ENCODE measurements around the gene TRAP1.

DNA sequence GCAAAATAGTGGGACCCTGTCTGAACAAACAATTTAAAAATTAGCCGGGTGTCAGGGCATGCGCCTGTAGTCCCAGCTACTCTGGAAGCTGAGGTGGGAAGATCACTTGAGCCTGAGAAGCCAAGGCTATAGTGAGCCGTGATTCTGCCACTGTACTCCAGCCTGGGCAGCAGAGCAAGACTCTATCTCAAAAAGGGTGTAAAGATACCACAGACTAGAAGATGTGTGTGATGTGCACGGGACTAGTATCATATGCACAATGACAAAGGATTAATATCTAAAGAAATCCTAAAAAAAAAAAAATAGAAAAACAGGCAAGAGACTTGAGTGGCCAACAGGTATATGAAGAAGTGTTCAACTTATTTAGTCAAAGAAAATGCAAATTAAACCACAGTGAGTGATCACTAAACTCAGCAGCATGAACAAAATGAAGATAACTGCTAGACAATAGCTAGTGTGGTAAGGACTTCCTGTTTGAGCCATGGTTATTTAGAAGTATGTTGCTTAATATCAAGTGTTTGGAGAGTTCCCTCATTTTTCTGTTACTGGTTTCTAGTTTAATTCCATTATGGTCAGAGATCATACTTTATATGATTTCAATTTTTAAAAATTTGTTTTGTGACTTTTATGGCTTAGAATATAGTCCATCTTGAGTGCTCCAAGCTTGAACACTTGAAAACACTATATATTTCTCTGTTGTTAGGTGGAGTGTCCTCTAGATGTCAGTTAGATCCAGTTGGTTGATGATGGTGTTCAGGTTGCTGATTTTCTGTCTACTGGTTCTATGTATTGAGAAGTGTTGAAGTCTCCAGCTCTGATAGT lies 91.2 kb downstream of the TRAP1 start:
- TF ChIP-seq POLR2A (IDR thresholded peaks at IDR 0.05), result no peak
- TF ChIP-seq, protein P1, sequence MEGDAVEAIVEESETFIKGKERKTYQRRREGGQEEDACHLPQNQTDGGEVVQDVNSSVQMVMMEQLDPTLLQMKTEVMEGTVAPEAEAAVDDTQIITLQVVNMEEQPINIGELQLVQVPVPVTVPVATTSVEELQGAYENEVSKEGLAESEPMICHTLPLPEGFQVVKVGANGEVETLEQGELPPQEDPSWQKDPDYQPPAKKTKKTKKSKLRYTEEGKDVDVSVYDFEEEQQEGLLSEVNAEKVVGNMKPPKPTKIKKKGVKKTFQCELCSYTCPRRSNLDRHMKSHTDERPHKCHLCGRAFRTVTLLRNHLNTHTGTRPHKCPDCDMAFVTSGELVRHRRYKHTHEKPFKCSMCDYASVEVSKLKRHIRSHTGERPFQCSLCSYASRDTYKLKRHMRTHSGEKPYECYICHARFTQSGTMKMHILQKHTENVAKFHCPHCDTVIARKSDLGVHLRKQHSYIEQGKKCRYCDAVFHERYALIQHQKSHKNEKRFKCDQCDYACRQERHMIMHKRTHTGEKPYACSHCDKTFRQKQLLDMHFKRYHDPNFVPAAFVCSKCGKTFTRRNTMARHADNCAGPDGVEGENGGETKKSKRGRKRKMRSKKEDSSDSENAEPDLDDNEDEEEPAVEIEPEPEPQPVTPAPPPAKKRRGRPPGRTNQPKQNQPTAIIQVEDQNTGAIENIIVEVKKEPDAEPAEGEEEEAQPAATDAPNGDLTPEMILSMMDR (IDR thresholded peaks at IDR 0.05), result no peak

All from vagina (tissue), 2 donors.